GM23338 (cell line): Measurements from ENCODE around the gene RAD51B. TPM values are rescaled to one million over a fixed set of nuclear protein-coding genes. Genes with fewer than 3 reads are reported as not detected.

Experiments used
- ATAC-seq: fragments of 200-7000 bp; cut with Tn5 transposase; 3 replicates; pipeline ENCODE4 v1.9.1; 2020
- DNase-seq: peaks from one replicate; pipeline ENCODE4 v3.0.0-alpha.2; 2015; ENCODE audit warnings: low spot score
- H2AFZ ChIP-seq: fragments of 200-600 bp; sonication (generic); 2 replicates; pipeline ENCODE4 v1.8.0; 2016; ENCODE audit warnings: antibody characterized with exemption, mild to moderate bottlenecking, moderate library complexity
- H3F3A ChIP-seq: fragments of 200-600 bp; sonication (generic); replicated peaks from 2 replicates; pipeline ENCODE4 v1.8.0; 2017; ENCODE audit warnings: antibody characterized with exemption, mixed run types, low read depth
- H3K27ac ChIP-seq: fragments of 200-600 bp; sonication (generic); 2 replicates; pipeline ENCODE4 v1.6.1; 2016; ENCODE audit warnings: low read depth
- H3K27me3 ChIP-seq: fragments of 200-600 bp; sonication (generic); 2 replicates; pipeline ENCODE4 v1.8.0; 2016; ENCODE audit warnings: mild to moderate bottlenecking, mixed run types, moderate library complexity; ENCODE audit not compliant: insufficient read depth
- H3K36me3 ChIP-seq: fragments of 200-600 bp; sonication (generic); 2 replicates; pipeline ENCODE4 v1.8.0; 2016; ENCODE audit warnings: mild to moderate bottlenecking; ENCODE audit not compliant: insufficient read depth
- H3K4me1 ChIP-seq: fragments of 200-600 bp; sonication (generic); 2 replicates; pipeline ENCODE4 v1.8.0; 2016; ENCODE audit warnings: mild to moderate bottlenecking, moderate library complexity; ENCODE audit not compliant: insufficient read depth
- H3K4me2 ChIP-seq: fragments of 200-600 bp; sonication (generic); 2 replicates; pipeline ENCODE4 v1.7.1; 2017; ENCODE audit warnings: mixed run types
- H3K4me3 ChIP-seq: fragments of 200-600 bp; sonication (generic); 2 replicates; pipeline ENCODE4 v1.6.1; 2016; ENCODE audit warnings: mixed run types
- H3K79me2 ChIP-seq: fragments of 200-600 bp; sonication (generic); replicated peaks from 2 replicates; pipeline ENCODE4 v1.8.0; 2017; ENCODE audit warnings: mild to moderate bottlenecking; ENCODE audit not compliant: insufficient read depth
- H3K9me2 ChIP-seq: fragments of 200-600 bp; sonication (generic); 2 replicates; pipeline ENCODE4 v1.8.0; 2017; ENCODE audit not compliant: insufficient read depth
- H4K20me1 ChIP-seq: fragments of 200-600 bp; sonication (generic); replicated peaks from 2 replicates; pipeline ENCODE4 v1.8.0; 2017; ENCODE audit warnings: mild to moderate bottlenecking; ENCODE audit not compliant: insufficient read depth
- H3K27ac Mint-ChIP-seq: 2 replicates; pipeline ENCODE4 v1.8.0; 2020; ENCODE audit warnings: inconsistent platforms, mild to moderate bottlenecking, moderate library complexity, mixed read lengths
- H3K27me3 Mint-ChIP-seq: 3 replicates; pipeline ENCODE4 v1.8.0; 2022; ENCODE audit warnings: low read depth, mild to moderate bottlenecking, moderate library complexity, mixed read lengths, inconsistent platforms; ENCODE audit not compliant: insufficient read depth, poor library complexity
- H3K36me3 Mint-ChIP-seq: 3 replicates; pipeline ENCODE4 v1.8.0; 2021; ENCODE audit warnings: low read depth, mild to moderate bottlenecking, inconsistent platforms, moderate library complexity, mixed read lengths
- H3K4me1 Mint-ChIP-seq: 3 replicates; pipeline ENCODE4 v1.8.0; 2020; ENCODE audit warnings: mild to moderate bottlenecking, inconsistent platforms, mixed read lengths
- H3K4me3 Mint-ChIP-seq: 3 replicates; pipeline ENCODE4 v1.8.0; 2021; ENCODE audit warnings: moderate library complexity, mild to moderate bottlenecking, inconsistent platforms, mixed read lengths
- H3K9me3 Mint-ChIP-seq: 3 replicates; pipeline ENCODE4 v1.8.0; 2020; ENCODE audit warnings: moderate library complexity, mild to moderate bottlenecking, inconsistent platforms, mixed read lengths
- CREB1 ChIP-seq: fragments of 250-450 bp; sonication (Bioruptor Pico); IDR thresholded peaks from 2 replicates; pipeline ENCODE4 v1.5.0; 2020; ENCODE audit warnings: low read depth, mild to moderate bottlenecking, moderate library complexity
- CTCF ChIP-seq, 2 experiments: fragments of 200-600 bp in 1 of 2; sonication (generic) in 1 of 2; conservative IDR thresholded peaks; 2 replicates each; pipeline versions ENCODE4 v1.5.1 to v1.6.1; 2016 to 2017; ENCODE audit warnings: antibody characterized with exemption in 2 of 2, low read depth in 2 of 2, mild to moderate bottlenecking in 2 of 2, moderate library complexity in 1 of 2
- ETS1 ChIP-seq: IDR thresholded peaks from 2 replicates; pipeline ENCODE4 v1.6.1; 2016; ENCODE audit warnings: antibody characterized with exemption
- EZH2 ChIP-seq: fragments of 200-600 bp; sonication (generic); IDR thresholded peaks from one replicate; pipeline ENCODE4 v1.8.0; 2017; ENCODE audit warnings: antibody characterized with exemption, mild to moderate bottlenecking, low read depth; ENCODE audit not compliant: unreplicated experiment
- EZH2phosphoT487 ChIP-seq: fragments of 200-600 bp; sonication (generic); IDR thresholded peaks from one replicate; pipeline ENCODE4 v1.8.1; 2018; ENCODE audit warnings: antibody characterized with exemption; ENCODE audit not compliant: unreplicated experiment
- JUNB ChIP-seq: IDR thresholded peaks from one replicate; pipeline ENCODE4 v1.6.1; 2016; ENCODE audit warnings: antibody characterized with exemption; ENCODE audit not compliant: unreplicated experiment
- NANOG ChIP-seq: IDR thresholded peaks from 2 replicates; pipeline ENCODE4 v1.6.1; 2016; ENCODE audit warnings: antibody characterized with exemption, borderline replicate concordance
- POLR2AphosphoS5 ChIP-seq: IDR thresholded peaks from 2 replicates; pipeline ENCODE4 v1.6.1; 2016; ENCODE audit warnings: antibody characterized with exemption, low read depth
- REST ChIP-seq: IDR thresholded peaks from one replicate; pipeline ENCODE4 v1.6.1; 2018; ENCODE audit warnings: antibody characterized with exemption; ENCODE audit not compliant: unreplicated experiment
- STAT1 ChIP-seq: IDR thresholded peaks from one replicate; pipeline ENCODE4 v1.6.1; 2016; ENCODE audit warnings: antibody characterized with exemption; ENCODE audit not compliant: unreplicated experiment
- ZNF114 ChIP-seq: fragments of 250-450 bp; sonication (Bioruptor Pico); IDR thresholded peaks from 2 replicates; pipeline ENCODE4 v1.5.0; 2020; ENCODE audit warnings: mild to moderate bottlenecking, moderate library complexity
- ZNF331 ChIP-seq: fragments of 250-450 bp; sonication (Bioruptor Pico); IDR thresholded peaks from 2 replicates; pipeline ENCODE4 v1.5.0; 2020; ENCODE audit warnings: low read depth, mild to moderate bottlenecking, moderate library complexity
- ZNF462 ChIP-seq: fragments of 250-450 bp; sonication (Bioruptor Pico); IDR thresholded peaks from 2 replicates; pipeline ENCODE4 v1.5.0; 2020; ENCODE audit warnings: mild to moderate bottlenecking, moderate library complexity
- polyA plus RNA-seq: library from polyadenylated mRNA; unstranded; fragments of >200 nt; fragmentation: Nextera tagmentation; extraction: Ambion mirVana; gene quantifications from 2 replicates; pipeline ENCODE4 v1.2.1, GENCODE V29; 2016
- total RNA-seq: library from RNA; depleted of rRNA; stranded (reverse); fragments of >200 nt; shearing (Covaris generic); gene quantifications from 2 replicates; pipeline ENCODE4 v1.2.3, GENCODE V29; 2014

The RAD51B gene
- total and polyA plus RNA-seq, 2 experiments from 2014 or later, result 15.7 to 29.1 TPM

- H3K9me3 Mint-ChIP-seq, result no peaks in the 10 kb centered on the region
- no peaks in the 10 kb centered on the region for H3F3A ChIP-seq
- H4K20me1 ChIP-seq, result no peaks in the 10 kb centered on the region
- no peaks in the 10 kb centered on the region for H3K36me3 ChIP-seq
- peaks cover 9% of the 10 kb centered on the region for H3K4me1 Mint-ChIP-seq
- H3K9me2 ChIP-seq, result peaks cover 4% of the 10 kb centered on the region; the same call in 1 of the 2 replicates
- no peak overlapping the region for H3K4me3 Mint-ChIP-seq
- H3K4me2 ChIP-seq, result no peak overlapping the region
- no peak overlapping the region for H3K27ac Mint-ChIP-seq
- H3K36me3 Mint-ChIP-seq, result no peaks in the 10 kb centered on the region
- no peaks in the 10 kb centered on the region for H3K4me1 ChIP-seq
- no peak for DNase-seq
- H2AFZ ChIP-seq, result no peak overlapping the region
- no peaks in the 10 kb centered on the region for H3K27me3 Mint-ChIP-seq
- no peaks in the 10 kb centered on the region for H3K27me3 ChIP-seq
- no peak for ATAC-seq
- no peak for TF ChIP-seq POLR2AphosphoS5
- TF ChIP-seq ZNF331 (CRISPR knock-in tag), result no peak
- no peak for TF ChIP-seq NANOG
- no peak for TF ChIP-seq EZH2
- no peak for TF ChIP-seq REST
- TF ChIP-seq ETS1, result no peak
- no peak for TF ChIP-seq JUNB
- TF ChIP-seq EZH2phosphoT487, result no peak
- no peak for TF ChIP-seq CREB1 (CRISPR knock-in tag)
- TF ChIP-seq STAT1, result no peak
- no peak for TF ChIP-seq ZNF462 (CRISPR knock-in tag)
- TF ChIP-seq CTCF (conservative IDR thresholded peaks at IDR 0.05; ENCODE audit: low read depth in 2 of 2), result no peak
- TF ChIP-seq ZNF114, result no peak
- H3K79me2 ChIP-seq, result no peaks in the 10 kb centered on the region
- no peak overlapping the region for H3K4me3 ChIP-seq
- H3K27ac ChIP-seq, result no peak overlapping the region
Measured at GRCh38 chr14:68214431-68214830, 394.9 kb downstream of the RAD51B start.
